Activated T-helper 2 cell treated with anti-CD3 and anti-CD28 coated beads, Interferon-gamma antibody, Interleukin-2, Interleukin-4, amounts not matched to agents 10 μg/mL and 5 μg/mL and 100 μg/mL, durations not matched to agents 14 hours and 24 hours and 36 hours (primary cell): ENCODE results near the gene COX19. TPM values are rescaled to one million over a fixed set of nuclear protein-coding genes. Genes with fewer than 3 reads are reported as not detected.

Experiments
- DNase-seq: peaks from one replicate; pipeline ENCODE4 v3.0.0; 2021; ENCODE audit warnings: low spot score
- H3K27ac Mint-ChIP-seq: one replicate; pipeline ENCODE4 v1.8.0; 2021; ENCODE audit warnings: mixed read lengths
- H3K27me3 Mint-ChIP-seq: one replicate; pipeline ENCODE4 v1.8.0; 2021; ENCODE audit warnings: low read depth, mixed read lengths
- H3K36me3 Mint-ChIP-seq: one replicate; pipeline ENCODE4 v1.8.0; 2021; ENCODE audit warnings: low read depth, mixed read lengths
- H3K4me1 Mint-ChIP-seq: one replicate; pipeline ENCODE4 v1.8.0; 2021; ENCODE audit warnings: low read depth, mixed read lengths
- H3K4me3 Mint-ChIP-seq: one replicate; pipeline ENCODE4 v1.8.0; 2021; ENCODE audit warnings: low read depth, mild to moderate bottlenecking, moderate library complexity, mixed read lengths
- H3K9me3 Mint-ChIP-seq: one replicate; pipeline ENCODE4 v1.8.0; 2021; ENCODE audit warnings: mixed read lengths
- intact Hi-C: fragments of 100-400 bp; cut with micrococcal nuclease; formaldehyde crosslinking; loops from one replicate; pipeline ENCODE4 v1.15.1; 2023
- total RNA-seq: library from RNA; stranded (reverse); gene quantifications from 2 replicates; pipeline ENCODE4 v1.2.3, GENCODE V29; 2022

The COX19 gene
- total RNA-seq, 1 donor from 2014 or later: 17.2 TPM

DNA sequence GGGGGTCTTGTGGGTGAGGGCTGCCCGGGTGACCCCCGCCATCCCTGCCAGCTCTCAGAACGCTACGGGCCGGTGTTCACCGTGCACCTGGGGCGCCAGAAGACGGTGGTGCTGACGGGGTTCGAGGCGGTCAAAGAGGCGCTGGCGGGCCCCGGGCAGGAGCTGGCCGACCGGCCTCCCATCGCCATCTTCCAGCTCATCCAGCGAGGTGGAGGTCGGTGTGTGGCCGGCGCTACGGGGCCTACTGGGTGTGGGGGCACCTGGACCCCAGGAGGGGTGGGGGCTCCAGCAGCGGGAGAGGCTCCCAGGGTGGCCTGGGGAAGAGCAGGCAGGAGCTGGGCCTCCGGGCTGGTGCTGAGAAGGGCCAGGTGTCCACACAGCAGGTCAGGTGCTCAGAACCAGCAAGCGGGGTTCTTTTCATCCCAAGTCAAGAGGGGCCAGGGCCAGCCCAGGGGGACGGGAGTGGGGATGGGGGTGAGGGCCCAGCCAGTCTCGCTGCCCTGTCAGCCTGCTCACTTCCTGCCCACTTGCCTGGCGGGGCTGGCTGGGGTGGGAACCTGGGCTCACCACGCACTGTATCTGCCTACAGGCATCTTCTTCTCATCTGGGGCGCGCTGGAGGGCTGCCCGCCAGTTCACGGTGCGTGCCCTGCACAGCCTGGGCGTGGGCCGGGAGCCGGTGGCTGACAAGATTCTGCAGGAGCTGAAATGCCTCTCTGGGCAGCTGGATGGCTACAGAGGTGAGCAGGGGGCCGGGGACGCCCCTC is 9.2 kb upstream of the COX19 start:
- Mint-ChIP-seq H3K4me3 (no peak overlapping the region), H3K27me3 (no peaks in the 10 kb centered on the region), H3K4me1 (no peaks in the 10 kb centered on the region), H3K27ac (no peak overlapping the region), H3K36me3 (no peaks in the 10 kb centered on the region), H3K9me3 (no peaks in the 10 kb centered on the region)
- no peak for DNase-seq
- intact Hi-C loops: no loop called here

DNA sequence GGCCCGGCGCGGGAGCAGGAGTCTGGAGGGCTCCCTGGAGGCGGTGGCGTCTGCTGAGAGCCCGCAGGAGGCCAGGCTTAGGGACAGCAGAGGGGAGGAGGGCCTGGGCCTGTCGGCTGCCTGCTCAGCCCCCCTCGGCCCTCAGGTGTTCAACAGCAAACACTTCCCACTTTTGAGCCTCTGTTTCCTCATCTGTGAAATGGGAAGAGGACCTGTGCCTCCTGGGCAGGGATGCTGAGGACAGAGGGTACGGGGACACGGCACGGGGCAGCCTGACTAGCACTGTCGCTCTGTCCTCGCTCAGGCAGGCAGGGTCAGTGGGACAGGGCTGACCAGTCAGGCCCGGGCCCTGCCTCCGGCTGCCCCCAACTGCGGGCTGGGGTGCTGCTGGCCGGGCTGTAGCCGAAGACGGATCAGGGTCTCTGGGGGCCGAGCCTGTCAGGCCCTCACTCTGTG is 8.3 kb upstream of the COX19 start:
- Mint-ChIP-seq H3K9me3 (no peaks in the 10 kb centered on the region), H3K27ac (no peak overlapping the region), H3K27me3 (no peaks in the 10 kb centered on the region), H3K36me3 (no peaks in the 10 kb centered on the region), H3K4me3 (no peak overlapping the region), H3K4me1 (no peaks in the 10 kb centered on the region)
- no peak for DNase-seq
- intact Hi-C loops: no loop called here

DNA sequence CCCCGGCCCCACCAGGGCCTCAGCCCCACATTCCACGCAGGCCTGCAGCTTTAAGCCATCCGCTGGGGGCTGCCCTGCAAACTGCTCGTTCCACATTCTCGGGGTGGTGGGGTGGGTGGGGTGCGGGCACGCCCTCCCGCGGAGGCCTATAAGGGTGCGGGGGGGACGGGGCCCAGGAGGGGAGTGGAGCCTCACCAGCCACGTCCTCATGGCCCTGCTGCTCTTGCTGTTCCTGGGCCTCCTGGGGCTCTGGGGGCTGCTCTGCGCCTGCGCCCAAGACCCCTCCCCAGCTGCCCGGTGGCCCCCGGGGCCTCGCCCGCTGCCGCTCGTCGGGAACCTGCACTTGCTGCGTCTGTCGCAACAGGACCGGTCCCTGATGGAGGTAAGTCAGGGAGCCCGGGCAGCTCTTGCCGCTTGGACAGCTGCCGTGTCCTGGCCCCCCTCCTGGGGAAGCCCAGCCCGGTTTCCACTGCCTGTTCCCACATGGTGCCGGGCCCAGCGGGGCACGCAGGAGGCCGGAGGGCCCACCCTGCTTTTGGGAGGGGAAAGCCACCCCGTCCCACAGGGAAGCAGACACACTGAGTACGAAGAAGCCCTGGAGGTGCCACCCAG is 7.8 kb upstream of the COX19 start, which contains the start of gene CYP2W1:
Gene CYP2W1, plus strand, starts transcription at position 178 of the 612 bp plus-strand sequence. Its CDS starts 31 bp downstream, at position 209.
- no peak within 1 kb of the TSS for H3K27ac Mint-ChIP-seq
- H3K27me3 Mint-ChIP-seq: no peaks in the 10 kb centered on the region
- H3K36me3 Mint-ChIP-seq: no peaks in the 10 kb centered on the region
- intact Hi-C loops: no loop called here
- no peaks in the 10 kb centered on the region for H3K4me1 Mint-ChIP-seq
- no peak within 1 kb of the TSS for H3K4me3 Mint-ChIP-seq
- DNase-seq: no peak
- no peaks in the 10 kb centered on the region for H3K9me3 Mint-ChIP-seq

DNA sequence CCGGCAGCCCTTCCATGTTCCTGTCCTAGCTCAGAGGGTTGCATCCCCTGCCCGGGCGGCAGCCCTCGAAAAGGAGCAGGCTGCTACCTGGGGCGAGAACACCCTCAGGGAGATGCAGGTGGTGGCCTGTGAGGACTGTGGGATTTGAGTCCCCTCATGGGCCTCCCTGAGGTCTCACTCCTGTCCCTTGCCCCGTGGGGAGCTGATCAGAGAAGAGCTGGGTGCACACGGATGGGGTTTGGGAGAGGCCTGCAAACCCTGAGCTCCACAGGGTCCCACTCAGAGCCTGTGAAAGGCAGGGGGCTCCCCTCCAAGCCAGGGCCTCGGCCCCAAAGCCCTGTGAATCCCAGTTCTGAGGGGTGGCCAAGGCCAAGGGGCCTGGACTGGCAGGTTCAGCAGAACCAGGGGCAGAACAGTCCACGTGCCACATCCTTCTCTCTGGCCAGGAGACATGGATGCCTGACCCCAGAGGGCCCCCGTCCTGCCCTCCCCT is 7.2 kb upstream of the COX19 start:
- Mint-ChIP-seq H3K27me3 (no peaks in the 10 kb centered on the region), H3K4me1 (no peaks in the 10 kb centered on the region), H3K4me3 (no peak overlapping the region), H3K9me3 (no peaks in the 10 kb centered on the region), H3K27ac (no peak overlapping the region), H3K36me3 (no peaks in the 10 kb centered on the region)
- no peak for DNase-seq
- intact Hi-C loops: no loop called here

DNA sequence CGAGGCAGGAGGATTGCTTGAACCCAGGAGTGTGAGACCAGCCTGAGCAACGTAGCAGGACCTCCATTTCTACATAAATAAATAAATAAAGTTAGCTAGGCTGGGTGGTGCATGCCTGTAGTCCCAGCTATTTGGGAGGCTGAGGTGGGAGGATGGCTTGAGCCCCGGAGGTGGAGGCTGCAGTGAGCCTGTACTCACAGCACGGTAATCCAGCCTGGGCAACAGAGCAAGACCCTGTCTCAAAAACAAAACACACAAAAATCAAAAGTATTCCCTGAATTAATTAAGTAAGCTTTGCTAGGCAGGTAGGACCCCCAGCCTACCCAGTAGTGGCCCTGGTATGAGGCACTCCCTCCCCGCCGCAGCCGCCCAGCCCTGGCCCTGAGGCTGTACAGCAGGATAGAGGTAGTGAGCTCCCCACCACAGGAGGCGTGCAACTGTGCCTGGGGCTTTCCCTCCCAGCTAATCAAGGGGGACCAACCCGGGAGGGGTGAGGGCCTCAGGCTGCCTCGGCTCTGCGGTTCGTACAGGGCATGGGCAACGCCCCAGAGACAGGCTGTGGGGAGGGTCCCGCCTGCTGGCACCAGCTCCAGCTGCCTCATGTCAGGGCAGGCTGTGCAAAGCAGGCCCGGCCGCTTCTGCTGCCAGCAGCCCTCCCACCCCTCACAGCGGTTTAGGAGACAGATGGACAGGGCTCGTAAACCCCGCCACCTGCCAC is 6.6 kb upstream of the COX19 start:
- intact Hi-C loops: no loop called here
- Mint-ChIP-seq H3K4me3 (no peak overlapping the region), H3K27ac (no peak overlapping the region), H3K4me1 (no peaks in the 10 kb centered on the region), H3K9me3 (no peaks in the 10 kb centered on the region), H3K27me3 (no peaks in the 10 kb centered on the region), H3K36me3 (no peaks in the 10 kb centered on the region)
- DNase-seq: no peak

DNA sequence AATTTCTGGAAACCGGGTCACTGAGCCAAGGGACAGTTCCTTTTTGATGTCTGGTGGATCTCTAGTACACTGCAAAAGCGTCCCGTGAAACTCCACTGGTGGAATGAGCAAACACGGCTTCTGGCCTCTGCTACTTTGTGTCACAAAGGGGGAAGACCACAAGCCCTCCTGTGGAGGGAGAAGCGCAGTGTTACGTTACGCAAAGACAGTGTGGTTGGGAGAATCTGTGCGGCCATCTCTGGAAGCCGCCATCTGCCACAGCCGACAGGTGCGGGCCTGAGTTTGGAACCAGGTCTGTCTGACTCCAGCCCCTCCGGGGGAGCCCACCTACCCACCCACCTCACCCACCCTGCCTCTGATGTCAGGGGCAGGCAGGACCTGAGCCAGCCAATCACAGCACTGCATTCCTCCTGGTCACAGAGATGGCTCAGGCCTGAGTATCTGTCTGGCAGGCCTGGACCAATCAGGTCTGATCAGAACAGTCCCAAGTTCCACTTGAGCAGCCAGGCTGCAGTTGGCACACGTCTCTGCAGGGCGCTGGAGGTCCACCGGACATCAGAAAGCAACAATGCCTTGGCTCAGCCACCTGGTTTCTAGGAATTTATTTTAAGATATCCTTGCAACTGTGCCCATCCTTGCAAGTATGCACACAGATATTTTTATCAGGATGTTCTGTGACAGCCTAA is 4.7 kb upstream of the COX19 start:
- DNase-seq: no peak
- Mint-ChIP-seq H3K4me3 (no peak overlapping the region), H3K9me3 (no peaks in the 10 kb centered on the region), H3K36me3 (no peaks in the 10 kb centered on the region), H3K4me1 (no peaks in the 10 kb centered on the region), H3K27ac (no peak overlapping the region), H3K27me3 (no peaks in the 10 kb centered on the region)
- intact Hi-C loops: loop anchor here (5.0 kb wide), 1 partner anchor 67 kb away; no protein-coding TSS in a partner anchor

DNA sequence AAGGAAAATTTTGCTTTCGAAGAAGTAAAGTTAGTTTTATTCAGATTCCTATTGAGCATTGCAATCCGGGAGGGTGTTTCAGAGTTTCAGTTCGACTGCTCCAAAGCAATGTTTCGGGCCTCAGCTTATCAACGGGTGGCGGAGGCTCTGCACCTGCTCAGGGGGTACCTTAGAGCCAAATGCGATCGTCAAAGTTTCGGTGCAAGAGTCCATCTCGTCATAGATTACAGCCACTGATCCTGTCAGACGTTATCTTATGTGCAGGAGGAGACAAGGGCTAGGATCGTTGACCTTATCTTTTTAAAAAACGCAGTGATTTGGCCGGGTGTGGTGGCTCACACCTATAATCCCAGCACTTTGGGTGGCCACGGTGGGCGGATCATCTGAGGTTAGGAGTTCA is 3.8 kb upstream of the COX19 start:
- Mint-ChIP-seq H3K36me3 (peaks cover 8% of the 10 kb centered on the region), H3K4me3 (no peak overlapping the region), H3K9me3 (no peaks in the 10 kb centered on the region), H3K27me3 (no peaks in the 10 kb centered on the region), H3K4me1 (peaks cover 2% of the 10 kb centered on the region), H3K27ac (no peak overlapping the region)
- DNase-seq: no peak
- intact Hi-C loops: loop anchor here (5.0 kb wide), 1 partner anchor 68 kb away; no protein-coding TSS in a partner anchor

DNA sequence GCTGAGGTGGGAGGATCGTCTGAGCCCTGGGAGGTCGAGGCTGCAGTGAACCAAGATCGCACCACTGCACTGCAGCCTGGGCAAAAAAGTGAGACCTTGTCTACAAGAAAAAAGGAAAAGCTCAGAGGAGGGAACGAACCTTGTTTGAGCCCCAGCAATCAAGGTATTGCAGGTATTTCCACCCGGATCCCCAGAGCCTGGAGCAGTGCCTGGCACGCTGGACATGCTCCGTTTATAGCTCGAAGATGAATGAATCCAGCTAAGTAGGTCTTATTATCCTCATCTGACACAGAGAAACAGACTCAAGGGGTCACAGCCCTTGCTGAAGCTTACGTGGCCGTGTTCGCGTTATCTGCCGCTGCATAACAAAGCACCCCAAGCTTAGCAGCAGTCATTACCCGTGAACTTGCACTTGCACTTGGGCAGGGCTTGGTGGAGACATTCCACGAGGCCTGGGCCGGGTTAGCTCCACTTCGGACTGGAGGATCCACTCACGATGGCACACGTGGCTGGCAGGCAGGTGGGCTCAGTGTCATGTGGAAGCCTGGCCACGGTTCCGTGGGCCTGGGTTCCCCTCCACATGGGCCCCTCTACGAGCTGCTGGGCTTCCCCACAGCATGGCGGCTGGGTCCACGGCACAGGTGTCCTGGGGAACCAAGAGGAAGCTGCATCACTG is 3.2 kb upstream of the COX19 start:
- H3K4me3 Mint-ChIP-seq: no peak overlapping the region
- intact Hi-C loops: loop anchor here (5.0 kb wide), 1 partner anchor 69 kb away; no protein-coding TSS in a partner anchor
- peaks cover 8% of the 10 kb centered on the region for H3K36me3 Mint-ChIP-seq

DNA sequence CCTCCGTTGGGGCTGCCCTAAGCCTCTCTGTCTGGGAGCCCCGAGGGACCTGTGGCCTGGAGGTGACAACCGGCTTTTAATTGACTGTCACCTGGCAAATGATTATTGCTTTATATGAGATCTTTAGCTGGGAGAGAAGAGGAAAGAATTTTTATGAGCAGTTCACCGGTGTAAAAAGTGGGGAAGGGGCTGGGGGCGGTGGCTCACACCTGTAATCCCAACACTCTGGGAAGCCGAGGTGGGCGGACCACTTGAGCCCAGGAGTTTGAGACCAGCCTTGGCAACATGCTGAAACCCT is 2.6 kb upstream of the COX19 start:
- Mint-ChIP-seq H3K9me3 (no peaks in the 10 kb centered on the region), H3K4me1 (peaks cover 6% of the 10 kb centered on the region), H3K36me3 (peaks cover 13% of the 10 kb centered on the region), H3K27me3 (no peaks in the 10 kb centered on the region), H3K4me3 (no peak overlapping the region), H3K27ac (no peak overlapping the region)
- no peak for DNase-seq
- intact Hi-C loops: loop anchor here (5.0 kb wide), 1 partner anchor 69 kb away; no protein-coding TSS in a partner anchor

More for the DNA sequence above, 3.2 kb upstream of the COX19 start:
- Mint-ChIP-seq H3K4me1 (peaks cover 2% of the 10 kb centered on the region), H3K9me3 (no peaks in the 10 kb centered on the region), H3K27ac (no peak overlapping the region), H3K27me3 (no peaks in the 10 kb centered on the region)
- no peak for DNase-seq

DNA sequence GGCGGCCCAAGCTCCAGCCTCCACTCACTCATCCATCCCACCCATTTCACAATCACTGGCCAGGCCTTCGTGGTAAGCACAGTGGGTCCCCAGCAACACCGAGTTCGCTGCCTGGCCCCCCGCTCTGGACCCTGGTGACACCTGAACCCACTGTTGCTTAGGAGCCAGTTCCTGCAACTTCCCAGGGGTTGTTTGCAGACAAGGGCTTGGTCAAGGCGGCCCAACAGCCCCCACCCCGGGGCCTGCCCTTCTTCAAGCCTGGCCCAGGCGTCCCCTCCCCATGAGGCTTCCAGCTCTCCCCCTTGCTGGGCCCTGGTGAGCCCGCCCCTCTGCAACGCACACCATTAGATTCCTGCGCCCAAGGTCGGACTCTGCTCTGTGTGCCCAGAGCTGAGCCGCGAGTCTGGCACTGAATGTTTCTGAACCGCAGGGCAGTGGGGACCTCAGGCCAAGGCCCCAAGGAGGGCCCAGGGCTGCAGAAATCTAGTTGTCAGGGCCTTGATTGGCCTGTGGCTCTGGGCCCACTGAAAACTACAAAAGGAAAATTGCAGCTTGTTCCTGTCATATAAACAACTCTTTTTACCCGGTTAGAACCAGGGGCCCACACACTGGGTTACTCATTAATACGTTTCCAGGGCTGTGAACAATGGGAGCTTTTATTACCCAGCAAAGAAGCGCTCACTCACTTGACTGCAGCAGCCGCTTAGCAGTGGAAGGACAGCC is 2.1 kb upstream of the COX19 start:
- Mint-ChIP-seq H3K27ac (no peak overlapping the region), H3K27me3 (no peaks in the 10 kb centered on the region), H3K36me3 (peaks cover 18% of the 10 kb centered on the region), H3K9me3 (no peaks in the 10 kb centered on the region), H3K4me3 (no peak overlapping the region), H3K4me1 (peaks cover 8% of the 10 kb centered on the region)
- no peak for DNase-seq
- intact Hi-C loops: loop anchor here (5.0 kb wide), 1 partner anchor 70 kb away; no protein-coding TSS in a partner anchor

DNA sequence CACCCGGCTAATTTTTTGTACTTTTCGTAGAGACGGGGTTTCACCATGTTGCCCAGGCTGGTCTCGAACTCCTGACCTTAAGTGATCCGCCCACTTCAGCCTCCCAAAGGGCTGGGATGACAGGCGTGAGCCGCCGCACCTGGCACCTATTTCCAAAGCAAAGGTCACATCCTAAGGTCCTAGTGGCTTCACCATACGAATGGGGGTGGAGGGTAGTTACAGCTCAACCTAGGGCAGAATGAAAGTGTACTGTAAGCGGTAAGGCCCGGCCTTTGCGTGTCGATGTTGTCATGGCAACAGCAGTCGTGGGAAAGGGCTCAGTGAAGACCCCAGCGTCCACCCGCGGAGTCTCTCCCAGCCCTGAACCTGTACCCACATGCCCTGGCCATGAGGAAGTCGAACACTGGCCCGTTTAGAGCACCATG is 1.6 kb upstream of the COX19 start:
- H3K36me3 Mint-ChIP-seq: peaks cover 24% of the 10 kb centered on the region
- no peaks in the 10 kb centered on the region for H3K9me3 Mint-ChIP-seq
- no peak overlapping the region for H3K4me3 Mint-ChIP-seq
- H3K27ac Mint-ChIP-seq: no peak overlapping the region
- intact Hi-C loops: loop anchor here (5.0 kb wide), 1 partner anchor 70 kb away; no protein-coding TSS in a partner anchor
- H3K27me3 Mint-ChIP-seq: no peaks in the 10 kb centered on the region
- DNase-seq: no peak
- peaks cover 8% of the 10 kb centered on the region for H3K4me1 Mint-ChIP-seq
